WERI-Rb-1 (cell line): Measurements from ENCODE around the gene INSIG2.
"Not testable (repeated sequence)": the region's sequence is repeated elsewhere in the genome, so short reads cannot be mapped to it uniquely, and the experiment has no call there.

ENCODE experiments used
- DNase-seq: peaks from one replicate; pipeline ENCODE4 v3.0.0-alpha.2; 2020
- H3K27ac ChIP-seq: fragments of 250-450 bp; sonication (Bioruptor Pico); 2 replicates; pipeline ENCODE4 v1.5.1; 2020; ENCODE audit warnings: mild to moderate bottlenecking, moderate library complexity
- H3K27me3 ChIP-seq: fragments of 250-450 bp; sonication (Bioruptor Pico); 2 replicates; pipeline ENCODE4 v1.5.1; 2021; ENCODE audit warnings: mild to moderate bottlenecking, low read depth, moderate library complexity; ENCODE audit not compliant: insufficient read depth, severe bottlenecking
- H3K36me3 ChIP-seq: fragments of 250-450 bp; sonication (Bioruptor Pico); 2 replicates; pipeline ENCODE4 v1.5.1; 2020; ENCODE audit warnings: mild to moderate bottlenecking, moderate library complexity
- H3K4me3 ChIP-seq: 2 replicates; pipeline ENCODE4 v1.5.1; 2011; ENCODE audit warnings: low read depth, mild to moderate bottlenecking, control low read depth, low read length
- H3K9me3 ChIP-seq: fragments of 250-450 bp; sonication (Bioruptor Pico); 2 replicates; pipeline ENCODE4 v1.5.1; 2021; ENCODE audit warnings: mild to moderate bottlenecking, moderate library complexity; ENCODE audit not compliant: severe bottlenecking
- TF ChIP-seq, protein P1 (sequence below): IDR thresholded peaks from 2 replicates; pipeline ENCODE4 v1.5.1; 2011; ENCODE audit warnings: low read depth, mild to moderate bottlenecking, control low read depth, inconsistent platforms, low read length

INSIG2 gene

DNA sequence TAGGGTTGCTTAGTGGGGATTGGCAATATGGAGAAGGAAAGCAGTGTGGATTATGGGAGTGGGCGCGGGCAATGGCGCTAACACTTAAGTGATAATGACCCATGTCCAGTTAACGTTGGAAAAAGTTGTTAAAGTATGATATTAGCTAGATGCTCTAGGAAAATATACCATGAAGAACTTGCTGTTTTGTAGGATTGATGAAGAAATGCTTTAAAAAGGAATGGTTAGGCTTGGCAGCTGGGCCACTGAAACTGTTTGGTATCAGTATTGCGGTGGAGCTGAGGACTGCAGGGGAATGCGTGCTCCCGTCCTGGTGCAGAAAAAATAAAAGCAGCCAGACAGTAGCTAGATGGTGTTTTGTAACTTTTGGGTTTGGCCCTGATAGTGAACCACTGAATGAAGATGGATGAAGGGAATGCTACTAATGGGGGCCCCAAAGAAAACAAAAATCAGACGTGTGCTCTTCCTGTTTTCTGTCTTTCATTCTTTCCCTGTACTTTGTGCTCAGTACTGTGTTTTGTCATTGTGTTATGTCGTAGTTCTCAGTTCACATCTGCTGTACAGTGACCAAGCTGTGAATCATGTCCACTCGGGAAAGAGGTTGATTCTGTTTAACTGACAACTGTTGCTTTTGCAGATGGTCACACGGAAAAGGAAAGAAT is 999 bp downstream of the INSIG2 start:
- DNase-seq: no peak
- H3K9me3 ChIP-seq: no peaks in the 10 kb centered on the region
- peaks cover 18% of the 10 kb centered on the region for H3K27me3 ChIP-seq
- TF ChIP-seq, protein P1, sequence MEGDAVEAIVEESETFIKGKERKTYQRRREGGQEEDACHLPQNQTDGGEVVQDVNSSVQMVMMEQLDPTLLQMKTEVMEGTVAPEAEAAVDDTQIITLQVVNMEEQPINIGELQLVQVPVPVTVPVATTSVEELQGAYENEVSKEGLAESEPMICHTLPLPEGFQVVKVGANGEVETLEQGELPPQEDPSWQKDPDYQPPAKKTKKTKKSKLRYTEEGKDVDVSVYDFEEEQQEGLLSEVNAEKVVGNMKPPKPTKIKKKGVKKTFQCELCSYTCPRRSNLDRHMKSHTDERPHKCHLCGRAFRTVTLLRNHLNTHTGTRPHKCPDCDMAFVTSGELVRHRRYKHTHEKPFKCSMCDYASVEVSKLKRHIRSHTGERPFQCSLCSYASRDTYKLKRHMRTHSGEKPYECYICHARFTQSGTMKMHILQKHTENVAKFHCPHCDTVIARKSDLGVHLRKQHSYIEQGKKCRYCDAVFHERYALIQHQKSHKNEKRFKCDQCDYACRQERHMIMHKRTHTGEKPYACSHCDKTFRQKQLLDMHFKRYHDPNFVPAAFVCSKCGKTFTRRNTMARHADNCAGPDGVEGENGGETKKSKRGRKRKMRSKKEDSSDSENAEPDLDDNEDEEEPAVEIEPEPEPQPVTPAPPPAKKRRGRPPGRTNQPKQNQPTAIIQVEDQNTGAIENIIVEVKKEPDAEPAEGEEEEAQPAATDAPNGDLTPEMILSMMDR: no peak
- no peaks in the 10 kb centered on the region for H3K36me3 ChIP-seq
- no peak overlapping the region for H3K27ac ChIP-seq
- peak overlapping the region; percentile 47 for H3K4me3 ChIP-seq

DNA sequence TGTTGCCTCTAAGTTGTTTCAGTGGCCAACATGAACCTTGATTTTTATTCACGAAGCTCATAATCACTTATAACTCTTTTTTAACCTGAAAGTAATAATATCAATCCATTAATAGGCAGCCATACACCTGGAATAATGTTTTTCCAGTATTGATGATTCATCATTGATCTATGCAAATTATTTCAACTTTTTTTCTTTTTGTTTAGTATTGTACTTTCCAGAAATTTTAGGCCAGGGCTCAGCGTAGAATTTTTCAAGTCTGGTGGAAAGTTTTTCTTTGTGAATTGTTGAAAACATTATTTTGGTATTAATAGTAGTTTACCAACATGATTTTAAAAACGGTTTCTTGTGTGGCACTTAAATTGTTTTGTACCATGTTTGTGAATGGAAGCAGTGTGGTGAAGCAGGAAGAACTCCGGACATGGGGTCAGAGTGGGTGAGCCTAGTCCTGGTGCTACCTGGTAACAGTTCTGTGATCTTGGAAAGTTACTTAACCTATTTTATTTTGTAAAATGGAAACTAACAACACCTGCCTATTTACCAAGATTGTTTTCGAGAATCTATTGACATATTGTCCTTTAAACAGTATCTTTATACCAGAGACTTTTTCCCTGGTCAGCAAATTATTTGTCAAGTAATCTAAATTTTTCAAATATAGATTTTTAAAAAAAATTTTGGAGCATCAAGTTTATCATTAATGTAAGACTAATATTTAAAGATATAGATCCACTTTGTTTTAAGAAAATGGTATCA is 2.3 kb downstream of the INSIG2 start:
- TF ChIP-seq, protein P1: no peak
- H3K27ac ChIP-seq: no peak overlapping the region

DNA sequence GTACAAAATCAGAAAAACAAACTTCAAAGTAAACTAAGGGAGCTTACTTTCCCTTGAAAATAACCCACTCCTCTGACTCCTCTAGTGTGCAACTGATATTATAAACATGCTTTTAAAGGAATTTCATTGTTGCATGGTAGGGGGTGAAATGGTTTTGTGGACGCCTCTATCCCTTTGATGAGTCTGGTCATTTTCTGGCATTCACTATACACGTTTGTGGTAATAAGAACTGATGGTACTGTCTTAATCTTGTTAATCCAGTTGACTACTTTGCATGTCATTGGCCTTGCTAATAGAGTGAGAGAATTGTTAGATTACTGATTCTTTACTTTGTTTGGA is 2.8 kb downstream of the INSIG2 start:
- no peaks in the 10 kb centered on the region for H3K36me3 ChIP-seq
- no peaks in the 10 kb centered on the region for H3K9me3 ChIP-seq
- TF ChIP-seq, protein P1: no peak
- no peak overlapping the region for H3K4me3 ChIP-seq
- no peak for DNase-seq
- H3K27me3 ChIP-seq: peaks cover 7% of the 10 kb centered on the region
- H3K27ac ChIP-seq: no peak overlapping the region

More for the DNA sequence above, 2.3 kb downstream of the INSIG2 start:
- Histone ChIP-seq H3K4me3 (no peak overlapping the region), H3K36me3 (no peaks in the 10 kb centered on the region), H3K27me3 (peaks cover 12% of the 10 kb centered on the region), H3K9me3 (no peaks in the 10 kb centered on the region)
- no peak for DNase-seq

DNA sequence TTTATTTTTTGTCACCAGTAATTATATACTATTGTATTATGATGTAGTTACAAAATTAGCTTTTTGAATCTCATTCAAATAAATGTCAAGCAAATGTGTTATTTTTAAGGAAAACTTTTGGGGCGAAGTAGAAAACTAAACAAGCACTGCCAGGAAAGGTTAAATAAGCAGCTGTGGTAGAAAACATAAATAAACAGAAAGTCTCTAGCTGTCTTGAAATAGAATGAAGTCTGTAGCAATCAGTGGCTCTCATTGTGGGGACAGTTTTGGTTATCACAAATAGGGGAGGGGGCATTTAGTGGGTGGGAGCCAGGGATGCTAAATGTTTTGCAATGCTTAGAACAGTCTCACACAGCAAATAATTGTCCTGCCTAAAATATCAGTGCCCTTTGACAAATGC is 3.4 kb downstream of the INSIG2 start:
- Histone ChIP-seq H3K4me3 (no peak overlapping the region), H3K27me3 (peaks cover 2% of the 10 kb centered on the region), H3K36me3 (no peaks in the 10 kb centered on the region)

DNA sequence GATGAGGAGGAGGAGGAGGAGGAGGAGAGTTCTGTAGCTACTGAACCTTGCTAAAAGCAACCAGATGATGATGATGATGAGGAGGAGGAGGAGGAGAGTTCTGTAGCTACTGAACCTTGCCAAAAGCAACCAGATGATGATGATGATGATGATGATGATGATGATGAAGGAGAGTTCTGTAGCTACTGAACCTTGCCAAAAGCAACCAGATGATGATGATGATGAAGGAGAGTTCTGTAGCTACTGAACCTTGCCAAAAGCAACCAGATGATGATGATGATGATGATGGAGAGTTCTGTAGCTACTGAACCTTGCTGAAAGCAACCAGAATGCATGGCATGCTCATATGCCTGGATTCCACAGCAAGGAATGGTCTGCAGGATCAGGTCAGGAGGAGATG is 5.8 kb downstream of the INSIG2 start:
- H3K27me3 ChIP-seq, H3K27ac ChIP-seq, H3K36me3 ChIP-seq, H3K9me3 ChIP-seq, DNase-seq, H3K4me3 ChIP-seq: not testable (repeated sequence)

More for the DNA sequence above, 3.4 kb downstream of the INSIG2 start:
- H3K9me3 ChIP-seq: no peaks in the 10 kb centered on the region
- TF ChIP-seq, protein P1: no peak
- DNase-seq: no peak
- no peak overlapping the region for H3K27ac ChIP-seq

DNA sequence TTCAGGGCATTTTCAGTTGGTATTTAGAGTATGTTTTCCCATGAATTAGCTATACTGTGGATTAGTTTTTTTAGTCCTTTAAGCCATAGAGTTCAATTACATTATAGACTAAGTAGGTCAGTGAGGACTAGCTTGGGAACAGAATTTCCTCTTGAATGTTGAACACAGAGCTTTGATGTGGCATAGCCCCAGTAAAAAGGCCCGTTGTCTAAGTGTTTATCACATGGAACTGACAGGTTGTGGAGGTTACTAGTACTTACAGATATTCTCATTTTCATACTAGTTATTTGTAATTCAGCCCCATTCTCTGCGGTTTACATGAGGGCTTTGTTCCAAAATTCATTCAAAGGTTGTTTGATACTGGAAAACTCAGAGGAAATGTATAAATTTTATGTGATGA is 6.2 kb downstream of the INSIG2 start:
- Histone ChIP-seq H3K4me3 (no peak overlapping the region), H3K27ac (no peak overlapping the region), H3K27me3 (no peaks in the 10 kb centered on the region), H3K36me3 (no peaks in the 10 kb centered on the region), H3K9me3 (no peaks in the 10 kb centered on the region)
- TF ChIP-seq, protein P1: no peak
- DNase-seq: no peak
